ENCODE results near the gene FXYD4. TPM values are rescaled to one million over a fixed set of nuclear protein-coding genes. Genes with fewer than 3 reads are reported as not detected.

FXYD4 gene
- total RNA-seq, 1 experiment from 2014 or later, result not detected

DNA sequence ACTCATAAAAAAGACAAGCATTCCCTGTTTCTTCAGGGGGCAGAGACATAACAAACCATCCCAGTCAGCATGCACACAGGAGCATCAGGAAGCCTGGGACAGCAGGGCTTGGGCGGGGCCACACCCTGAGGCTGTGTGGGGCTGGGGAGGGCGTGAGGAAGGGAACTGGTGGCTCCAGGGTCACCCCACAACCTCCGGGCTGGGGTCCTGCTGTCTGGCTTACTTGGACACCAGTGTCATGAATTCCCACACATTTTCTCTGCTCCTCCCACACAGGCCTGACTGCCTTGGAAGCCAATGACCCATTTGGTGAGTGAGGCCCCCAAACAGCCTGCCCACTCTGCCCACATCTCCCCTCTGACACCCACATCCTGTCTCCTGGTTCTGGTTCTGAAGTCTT, 2.8 kb downstream of the FXYD4 start:
- POLR2A ChIA-PET, result interaction anchor here (1.0 kb wide), 1 partner anchor 27 kb away, joined by 5 read pairs; no protein-coding TSS in a partner anchor
- Mint-ChIP-seq H3K36me3 (no peaks in the 10 kb centered on the region), H3K9me3 (no peaks in the 10 kb centered on the region), H3K4me3 (no peak overlapping the region), H3K27me3 (ENCODE audit: low read depth) (no peaks in the 10 kb centered on the region), H3K27ac (no peak overlapping the region), H3K4me1 (peaks cover 38% of the 10 kb centered on the region)
- DNase-seq (ENCODE audit: low spot score), result no peak
- no peak for ATAC-seq
- CTCF ChIA-PET, result interaction anchor here (0.6 to 1.5 kb wide), 2 partner anchors 12 to 83 kb away, joined by 3 to 5 read pairs; no protein-coding TSS in a partner anchor
- TF ChIP-seq, protein P1, sequence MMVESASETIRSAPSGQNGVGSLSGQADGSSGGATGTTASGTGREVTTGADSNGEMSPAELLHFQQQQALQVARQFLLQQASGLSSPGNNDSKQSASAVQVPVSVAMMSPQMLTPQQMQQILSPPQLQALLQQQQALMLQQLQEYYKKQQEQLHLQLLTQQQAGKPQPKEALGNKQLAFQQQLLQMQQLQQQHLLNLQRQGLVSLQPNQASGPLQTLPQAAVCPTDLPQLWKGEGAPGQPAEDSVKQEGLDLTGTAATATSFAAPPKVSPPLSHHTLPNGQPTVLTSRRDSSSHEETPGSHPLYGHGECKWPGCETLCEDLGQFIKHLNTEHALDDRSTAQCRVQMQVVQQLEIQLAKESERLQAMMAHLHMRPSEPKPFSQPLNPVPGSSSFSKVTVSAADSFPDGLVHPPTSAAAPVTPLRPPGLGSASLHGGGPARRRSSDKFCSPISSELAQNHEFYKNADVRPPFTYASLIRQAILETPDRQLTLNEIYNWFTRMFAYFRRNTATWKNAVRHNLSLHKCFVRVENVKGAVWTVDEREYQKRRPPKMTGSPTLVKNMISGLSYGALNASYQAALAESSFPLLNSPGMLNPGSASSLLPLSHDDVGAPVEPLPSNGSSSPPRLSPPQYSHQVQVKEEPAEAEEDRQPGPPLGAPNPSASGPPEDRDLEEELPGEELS (CRISPR knock-in tag; IDR thresholded peaks at IDR 0.05), result no peak
- no peak for TF ChIP-seq GABPB1 (CRISPR knock-in tag; IDR thresholded peaks at IDR 0.05)
- TF ChIP-seq, protein P2, sequence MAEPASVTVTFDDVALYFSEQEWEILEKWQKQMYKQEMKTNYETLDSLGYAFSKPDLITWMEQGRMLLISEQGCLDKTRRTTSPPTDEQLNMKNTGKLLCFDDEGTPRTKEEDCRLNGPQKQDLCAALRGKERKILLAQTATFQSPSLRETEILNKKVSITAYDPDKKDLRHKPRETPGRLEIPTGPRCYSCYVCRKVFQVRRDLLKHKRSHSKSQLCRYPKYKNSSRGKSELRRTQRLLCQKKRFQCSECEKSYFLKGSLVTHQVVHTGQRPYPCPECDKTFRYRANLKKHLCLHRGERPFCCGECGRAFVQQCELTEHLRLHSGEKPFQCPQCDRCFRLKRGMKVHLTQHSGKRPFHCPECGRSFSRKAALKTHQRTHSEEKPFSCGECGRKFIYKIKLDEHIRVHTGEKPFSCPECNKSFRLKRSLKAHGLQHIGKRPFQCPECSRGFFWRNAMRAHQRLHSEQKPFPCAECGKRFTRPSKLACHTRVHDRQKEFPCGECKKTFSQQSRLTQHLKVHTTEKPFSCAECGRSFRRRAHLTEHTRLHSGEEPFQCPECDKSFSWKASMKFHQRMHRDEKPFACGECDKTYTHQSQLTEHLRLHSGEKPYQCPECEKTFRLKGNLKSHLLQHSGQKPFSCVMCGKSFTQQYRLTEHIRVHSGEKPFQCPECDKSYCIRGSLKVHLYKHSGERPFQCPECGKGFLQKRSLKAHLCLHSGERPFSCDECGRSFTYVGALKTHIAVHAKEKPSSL (CRISPR knock-in tag; conservative IDR thresholded peaks at IDR 0.05), result no peak
- no peak for TF ChIP-seq ATF3 (CRISPR knock-in tag; conservative IDR thresholded peaks at IDR 0.05)
- TF ChIP-seq EMX1 (CRISPR knock-in tag; IDR thresholded peaks at IDR 0.05), result no peak
- no peak for TF ChIP-seq SMAD3 (CRISPR knock-in tag; IDR thresholded peaks at IDR 0.05; ENCODE audit: borderline replicate concordance)
- TF ChIP-seq, protein P3, sequence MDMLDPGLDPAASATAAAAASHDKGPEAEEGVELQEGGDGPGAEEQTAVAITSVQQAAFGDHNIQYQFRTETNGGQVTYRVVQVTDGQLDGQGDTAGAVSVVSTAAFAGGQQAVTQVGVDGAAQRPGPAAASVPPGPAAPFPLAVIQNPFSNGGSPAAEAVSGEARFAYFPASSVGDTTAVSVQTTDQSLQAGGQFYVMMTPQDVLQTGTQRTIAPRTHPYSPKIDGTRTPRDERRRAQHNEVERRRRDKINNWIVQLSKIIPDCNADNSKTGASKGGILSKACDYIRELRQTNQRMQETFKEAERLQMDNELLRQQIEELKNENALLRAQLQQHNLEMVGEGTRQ (CRISPR knock-in tag; IDR thresholded peaks at IDR 0.05), result no peak
- TF ChIP-seq ZBTB21 (CRISPR knock-in tag; IDR thresholded peaks at IDR 0.05; ENCODE audit: borderline replicate concordance), result no peak
- TF ChIP-seq NR2C2 (CRISPR knock-in tag; IDR thresholded peaks at IDR 0.05), result no peak
- TF ChIP-seq ZNF671 (CRISPR knock-in tag; IDR thresholded peaks at IDR 0.05), result no peak
- no peak for TF ChIP-seq ZNF232 (CRISPR knock-in tag; IDR thresholded peaks at IDR 0.05)
- TF ChIP-seq ETV6 (CRISPR knock-in tag; IDR thresholded peaks at IDR 0.05), result no peak
- TF ChIP-seq ZNF416 (CRISPR knock-in tag; IDR thresholded peaks at IDR 0.05), result no peak

DNA sequence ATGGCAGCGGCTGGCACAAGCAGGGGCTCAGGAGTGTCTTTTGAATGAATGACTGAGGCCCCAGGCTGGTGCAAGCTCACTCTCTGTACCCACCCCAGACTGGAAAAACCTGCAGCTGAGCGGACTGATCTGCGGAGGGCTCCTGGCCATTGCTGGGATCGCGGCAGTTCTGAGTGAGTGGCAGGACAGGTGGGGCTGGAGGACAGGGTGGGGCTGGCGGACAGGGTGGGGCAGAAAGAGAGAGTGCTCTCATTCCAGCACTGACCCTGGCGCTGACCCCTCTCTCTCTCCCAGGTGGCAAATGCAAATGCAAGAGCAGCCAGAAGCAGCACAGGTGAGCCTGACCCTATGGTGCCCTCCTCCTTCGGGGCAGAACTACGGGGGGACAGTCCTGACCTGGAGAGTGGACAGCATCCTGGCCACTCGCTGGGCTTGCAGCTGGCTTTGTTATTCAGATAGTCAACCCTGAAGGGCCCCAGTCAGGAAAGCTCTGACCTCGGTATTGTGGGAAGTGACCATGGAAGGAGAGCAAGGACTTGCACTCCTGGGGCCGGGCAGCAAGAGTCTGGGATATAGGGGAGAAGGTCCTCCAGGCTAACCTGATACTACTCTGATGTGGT, 4.1 kb downstream of the FXYD4 start:
- no peak overlapping the region for H3K4me3 Mint-ChIP-seq
- DNase-seq (ENCODE audit: low spot score), result no peak
- H3K27me3 Mint-ChIP-seq (ENCODE audit: low read depth), result no peaks in the 10 kb centered on the region
- no peak for ATAC-seq
- TF ChIP-seq, protein P2 (CRISPR knock-in tag; conservative IDR thresholded peaks at IDR 0.05), result no peak
- TF ChIP-seq NFE2L1 (CRISPR knock-in tag; IDR thresholded peaks at IDR 0.05) (no peak), PRDM15 (CRISPR knock-in tag; IDR thresholded peaks at IDR 0.05) (no peak), ZNF671 (CRISPR knock-in tag; IDR thresholded peaks at IDR 0.05) (no peak), HMGA2 (CRISPR knock-in tag; IDR thresholded peaks at IDR 0.05) (no peak), IRF2 (CRISPR knock-in tag; IDR thresholded peaks at IDR 0.05; ENCODE audit: borderline replicate concordance, low read depth) (no peak)
- TF ChIP-seq, protein P1 (CRISPR knock-in tag; IDR thresholded peaks at IDR 0.05), result no peak
- ChIA-PET CTCF (interaction anchor here (1.5 kb wide), 1 partner anchor 13 kb away, joined by 5 read pairs; no protein-coding TSS in a partner anchor), POLR2A (no interaction called here)
- H3K27ac Mint-ChIP-seq, result no peak overlapping the region
- no peaks in the 10 kb centered on the region for H3K36me3 Mint-ChIP-seq
- H3K9me3 Mint-ChIP-seq, result no peaks in the 10 kb centered on the region
- peaks cover 38% of the 10 kb centered on the region for H3K4me1 Mint-ChIP-seq

Data from WTC11 (cell line).